T-helper 1 cell treated with Interleukin-12 subunit alpha and Interleukin-12 subunit beta and Interleukin-4 antibody, amounts not matched to agents 30 ng/mL and 1 ng/mL, for 36 hours (primary cell): ENCODE results near the gene SIN3A. TPM values are rescaled to one million over a fixed set of nuclear protein-coding genes. Genes with fewer than 3 reads are reported as not detected.
"Not testable (repeated sequence)": the region's sequence is repeated elsewhere in the genome, so short reads cannot be mapped to it uniquely, and the experiment has no call there.

Source experiments
- intact Hi-C: fragments of 100-400 bp; cut with micrococcal nuclease; formaldehyde crosslinking; loops from one replicate; pipeline ENCODE4 v1.15.1; 2024
- total RNA-seq: library from RNA; stranded (reverse); gene quantifications from 2 replicates; pipeline ENCODE4 v1.2.3, GENCODE V29; 2022

SIN3A gene
- total RNA-seq, 1 donor from 2014 or later, result 117 TPM

GRCh38 chr15:75342221-75342620 is 109.3 kb downstream of the SIN3A start:
- intact Hi-C loops, result no loop called here

DNA sequence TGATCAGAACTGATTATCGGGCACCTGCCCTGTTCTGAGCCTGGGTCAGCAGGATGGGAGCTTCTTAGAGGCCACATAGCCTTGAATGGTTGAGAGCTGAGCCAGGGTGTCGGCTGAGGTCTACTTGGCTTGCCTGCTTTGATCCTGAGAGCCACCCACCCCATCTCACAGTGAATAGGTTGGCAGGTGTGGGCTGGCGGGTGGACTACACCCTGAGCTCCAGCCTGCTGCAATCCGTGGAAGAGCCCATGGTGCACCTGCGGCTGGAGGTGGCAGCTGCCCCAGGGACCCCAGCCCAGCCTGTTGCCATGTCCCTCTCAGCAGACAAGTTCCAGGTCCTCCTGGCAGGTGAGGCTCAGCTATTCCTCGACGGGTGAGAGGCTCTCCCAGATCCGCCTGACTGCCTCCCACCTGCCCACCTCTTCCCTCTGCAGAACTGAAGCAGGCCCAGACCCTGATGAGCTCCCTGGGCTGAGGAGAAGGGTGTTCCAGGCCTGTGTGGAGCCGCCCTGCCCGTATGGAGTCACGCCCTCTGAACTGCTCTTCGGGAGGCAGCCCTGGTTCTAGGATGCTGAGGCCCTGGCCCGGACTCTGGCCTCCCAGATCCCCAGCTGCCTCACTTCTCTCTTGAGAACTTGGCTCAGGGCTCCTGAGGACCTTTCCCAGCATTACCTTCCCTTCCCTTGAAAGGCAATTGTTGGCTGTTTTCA is 111.8 kb downstream of the SIN3A start:
- intact Hi-C loops, result no loop called here

- intact Hi-C loops, result no loop called here
Observed at GRCh38 chr15:75338661-75339240, 112.7 kb downstream of the SIN3A start.

- intact Hi-C loops, result loop anchor here (1.0 to 2.0 kb wide), 3 partner anchors 14 to 117 kb away; partner anchors contain the start of gene MAN2C1
Observed at GRCh38 chr15:75335705-75336355, 115.7 kb downstream of the SIN3A start, which contains the start of gene COMMD4. TSS of gene COMMD4 (plus strand) at chr15:75336063. CDS start at chr15:75336090, 27 bp downstream.

- intact Hi-C loops, result no loop called here
Observed at GRCh38 chr15:75335313-75335704, 116.2 kb downstream of the SIN3A start.

GRCh38 chr15:75333654-75334419 is 117.7 kb downstream of the SIN3A start:
- intact Hi-C loops, result not testable (repeated sequence)

- intact Hi-C loops, result not testable (repeated sequence)
Observed at GRCh38 chr15:75332093-75332492, 119.4 kb downstream of the SIN3A start.

GRCh38 chr15:75329571-75329970 is 121.9 kb downstream of the SIN3A start:
- intact Hi-C loops, result no loop called here

DNA sequence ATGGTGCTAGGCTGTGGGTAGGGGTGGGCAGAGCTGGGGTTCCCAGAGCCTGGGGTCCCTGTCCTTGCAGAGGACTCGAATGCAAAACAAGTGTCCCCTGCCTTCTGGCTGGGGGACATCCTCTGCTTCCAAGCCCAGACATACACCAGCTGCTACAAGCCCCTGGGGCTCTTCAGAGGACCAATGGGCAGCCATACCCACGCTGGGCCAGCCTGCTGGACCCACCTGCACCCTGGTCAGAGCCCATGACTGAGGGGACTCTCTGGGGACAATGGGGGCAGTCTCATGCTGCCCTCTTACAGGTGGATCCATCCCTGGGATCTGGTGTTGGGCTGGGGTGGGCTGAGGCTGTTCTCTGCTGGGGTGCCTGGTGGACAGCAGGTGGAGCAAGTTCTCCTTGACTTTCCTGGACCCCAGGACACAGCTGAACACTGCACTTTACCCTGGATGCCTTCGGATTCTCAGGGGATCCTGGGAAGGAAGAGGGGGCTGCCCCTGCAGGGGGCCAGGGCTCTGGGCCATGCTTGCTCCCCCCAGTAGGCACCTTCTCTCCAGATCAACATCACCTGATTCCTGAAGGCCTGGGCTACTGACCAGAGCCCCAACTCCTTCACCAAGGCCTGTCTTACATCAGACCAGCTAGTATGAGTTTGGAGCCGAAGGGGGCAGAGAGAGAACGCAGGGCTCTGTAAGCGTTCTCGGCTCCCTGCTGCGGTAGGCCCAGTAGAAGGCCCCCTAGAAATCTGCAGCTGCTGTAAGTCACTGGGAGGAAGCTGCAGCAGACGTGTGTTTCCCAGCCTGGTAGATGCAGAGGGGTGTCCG is 122.8 kb downstream of the SIN3A start:
- intact Hi-C loops, result no loop called here

DNA sequence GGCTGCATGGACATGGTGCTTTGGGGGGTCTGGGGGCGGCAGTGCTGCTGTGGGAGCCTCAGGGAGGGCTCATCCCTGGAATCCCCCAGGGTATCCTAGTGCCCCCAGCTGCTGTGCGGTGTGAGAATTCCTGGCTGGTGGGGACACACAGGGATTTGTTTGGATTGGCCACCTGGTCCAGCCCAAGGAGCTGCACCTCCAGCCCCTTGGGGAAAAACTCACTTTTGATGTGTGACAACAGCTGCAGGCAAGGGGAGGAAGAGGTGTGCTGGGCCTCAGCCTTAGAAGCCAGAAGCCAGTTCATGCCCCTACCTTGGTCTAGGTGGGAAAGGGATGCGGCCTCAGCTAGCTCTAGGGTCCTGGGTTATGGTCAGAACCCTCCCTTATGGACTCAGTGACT is 124.0 kb downstream of the SIN3A start:
- intact Hi-C loops, result no loop called here

- intact Hi-C loops, result no loop called here
Observed at GRCh38 chr15:75327005-75327404, 124.5 kb downstream of the SIN3A start.

GRCh38 chr15:75325922-75326321 is 125.6 kb downstream of the SIN3A start:
- intact Hi-C loops, result no loop called here

DNA sequence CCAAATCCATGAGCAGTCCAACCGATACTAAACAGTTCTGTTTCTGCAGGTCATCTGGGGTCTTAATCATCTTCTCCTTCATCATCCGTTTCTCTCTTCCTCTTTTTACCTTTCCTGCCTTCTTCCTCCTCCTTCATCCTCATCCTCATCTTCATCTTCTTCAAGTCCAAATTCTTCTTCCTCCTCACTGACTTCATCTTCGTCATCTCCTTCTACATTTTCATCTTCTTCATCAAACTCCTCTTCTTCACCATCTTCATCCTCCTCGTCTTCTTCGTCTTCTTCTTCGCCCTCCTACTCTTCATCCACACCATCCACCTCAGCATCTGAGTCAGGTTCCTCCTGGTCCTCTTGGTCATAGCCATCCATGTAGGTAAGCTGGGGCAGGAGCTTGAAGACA is 129.8 kb downstream of the SIN3A start:
- intact Hi-C loops, result no loop called here

Other genes with a start within 250 kb of the SIN3A start
- gene C15orf39, start 249.8 kb downstream of the SIN3A start, total RNA-seq, result 117 and 122 TPM in 2 replicates
- not detected in 2 replicates for gene GOLGA6C, start 193.4 kb downstream of the SIN3A start, total RNA-seq
- gene GOLGA6D, start 168.9 kb downstream of the SIN3A start, total RNA-seq, result not detected in 2 replicates
- 81.9 and 87.3 TPM in 2 replicates for gene COMMD4, start 115.6 kb downstream of the SIN3A start, total RNA-seq
- gene NEIL1, start 104.7 kb downstream of the SIN3A start, total RNA-seq, result 12.7 and 14.4 TPM in 2 replicates
- 262 and 270 TPM in 2 replicates for gene MAN2C1, start 83.1 kb downstream of the SIN3A start, total RNA-seq
- gene PTPN9, start 127.6 kb upstream of the SIN3A start, total RNA-seq, result 40.8 and 41.3 TPM in 2 replicates
- 30.8 and 31.1 TPM in 2 replicates for gene SNUPN, start 174.0 kb upstream of the SIN3A start, total RNA-seq
- 87.5 and 90.1 TPM in 2 replicates for gene IMP3, start 188.5 kb upstream of the SIN3A start, total RNA-seq
- 2.6 and 3.0 TPM in 2 replicates for gene SNX33, start 196.2 kb upstream of the SIN3A start, total RNA-seq